MCF 10A (cell line): Measurements from ENCODE around the gene RAB3D. TPM values are rescaled to one million over a fixed set of nuclear protein-coding genes. Genes with fewer than 3 reads are reported as not detected.

Experiments used
- BruUV-seq: library from RNA; stranded (reverse); fragments of 400-500 nt; replicated peaks from 2 replicates; lab custom pipeline; 2021; lab: Mats Ljungman, UMichigan
- CTCF ChIA-PET: fragments of 300-600 bp; sonication (Branson Sonifier 250); formaldehyde crosslinking; extraction: SDS; loops from one replicate; lab custom pipeline; 2021; ENCODE audit warnings: antibody characterized with exemption, inconsistent platforms; lab: Yijun Ruan, JAX
- POLR2A ChIA-PET: fragments of 300-600, 350-650 bp; sonication (Branson Sonifier 250); formaldehyde crosslinking; extraction: SDS; loops from one replicate; lab custom pipeline; 2020; ENCODE audit warnings: antibody characterized with exemption, inconsistent platforms; lab: Yijun Ruan, JAX
- DNase-seq: peaks from one replicate; pipeline ENCODE4 v3.0.0-alpha.2; 2018; ENCODE audit not compliant: unreplicated experiment
- H3K27ac Mint-ChIP-seq: one replicate; pipeline ENCODE4 v1.8.0; 2022; ENCODE audit warnings: mild to moderate bottlenecking, low read depth, mixed read lengths; ENCODE audit not compliant: unreplicated experiment
- H3K27me3 Mint-ChIP-seq: one replicate; pipeline ENCODE4 v1.8.0; 2022; ENCODE audit warnings: mixed read lengths; ENCODE audit not compliant: insufficient read depth, unreplicated experiment
- H3K36me3 Mint-ChIP-seq: one replicate; pipeline ENCODE4 v1.8.0; 2022; ENCODE audit warnings: mild to moderate bottlenecking, moderate library complexity, mixed read lengths; ENCODE audit not compliant: insufficient read depth, unreplicated experiment
- H3K4me1 Mint-ChIP-seq: one replicate; pipeline ENCODE4 v1.8.0; 2022; ENCODE audit warnings: mixed read lengths; ENCODE audit not compliant: insufficient read depth, unreplicated experiment
- H3K4me3 Mint-ChIP-seq: one replicate; pipeline ENCODE4 v1.8.0; 2022; ENCODE audit warnings: mild to moderate bottlenecking, moderate library complexity, mixed read lengths; ENCODE audit not compliant: unreplicated experiment
- H3K9me3 Mint-ChIP-seq: one replicate; pipeline ENCODE4 v1.8.0; 2022; ENCODE audit warnings: mixed read lengths; ENCODE audit not compliant: unreplicated experiment
- CTCF ChIP-seq: fragments of 200-600 bp; IDR thresholded peaks from one replicate; pipeline ENCODE4 v1.8.0; 2022; ENCODE audit warnings: antibody characterized with exemption, mild to moderate bottlenecking; ENCODE audit not compliant: unreplicated experiment
- intact Hi-C: fragments of 100-400 bp; cut with micrococcal nuclease; formaldehyde crosslinking; loops from 2 replicates; pipeline ENCODE4 v1.14.1; 2022
- total RNA-seq: library from RNA; stranded (reverse); gene quantifications from 2 replicates; pipeline ENCODE4 v1.2.3, GENCODE V29; 2022

Gene RAB3D
- total RNA-seq, 1 experiment from 2014 or later, result 46.5 TPM

DNA sequence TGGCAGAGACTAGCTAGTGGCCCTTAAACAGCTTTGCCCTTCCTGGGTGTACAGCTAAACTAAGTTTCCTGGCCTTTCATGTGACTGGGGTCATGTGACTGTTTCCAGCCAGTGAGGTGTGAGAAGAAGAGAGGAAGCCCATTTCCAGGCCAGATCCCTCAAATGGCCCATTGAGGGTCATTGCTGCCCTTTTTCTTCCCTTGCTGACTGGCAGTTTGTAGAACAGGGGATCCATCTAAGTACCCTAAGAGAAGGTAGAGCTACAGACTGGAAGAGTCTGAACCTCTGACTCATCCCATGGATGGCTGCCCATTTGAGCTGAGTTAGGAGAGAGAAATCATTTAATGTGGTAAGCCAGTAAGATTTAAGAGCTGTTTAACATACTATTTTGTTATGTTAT is 37.8 kb upstream of the RAB3D start:
- Mint-ChIP-seq H3K9me3 (no peaks in the 10 kb centered on the region), H3K27ac (peak overlapping the region; percentile 69), H3K36me3 (no peaks in the 10 kb centered on the region), H3K4me3 (peak overlapping the region; percentile 58), H3K27me3 (no peaks in the 10 kb centered on the region), H3K4me1 (peaks cover 35% of the 10 kb centered on the region)
- peak; percentile 90 for DNase-seq
- no TSS peak for BruUV-seq
- no peak for TF ChIP-seq CTCF
- ChIA-PET POLR2A (interaction anchor here (0.6 to 5.6 kb wide), 15 partner anchors 9 to 1345 kb away, joined by 3 to 88 read pairs (median 3); partner anchors contain the start of genes CCDC159, ELOF1, ODAD3 and PRKCSH), CTCF (interaction anchor here (0.5 to 2.0 kb wide), 12 partner anchors 11 to 239 kb away, joined by 3 to 6 read pairs (median 3); partner anchors contain the start of gene RAB3D)
- intact Hi-C loops, result no loop called here

DNA sequence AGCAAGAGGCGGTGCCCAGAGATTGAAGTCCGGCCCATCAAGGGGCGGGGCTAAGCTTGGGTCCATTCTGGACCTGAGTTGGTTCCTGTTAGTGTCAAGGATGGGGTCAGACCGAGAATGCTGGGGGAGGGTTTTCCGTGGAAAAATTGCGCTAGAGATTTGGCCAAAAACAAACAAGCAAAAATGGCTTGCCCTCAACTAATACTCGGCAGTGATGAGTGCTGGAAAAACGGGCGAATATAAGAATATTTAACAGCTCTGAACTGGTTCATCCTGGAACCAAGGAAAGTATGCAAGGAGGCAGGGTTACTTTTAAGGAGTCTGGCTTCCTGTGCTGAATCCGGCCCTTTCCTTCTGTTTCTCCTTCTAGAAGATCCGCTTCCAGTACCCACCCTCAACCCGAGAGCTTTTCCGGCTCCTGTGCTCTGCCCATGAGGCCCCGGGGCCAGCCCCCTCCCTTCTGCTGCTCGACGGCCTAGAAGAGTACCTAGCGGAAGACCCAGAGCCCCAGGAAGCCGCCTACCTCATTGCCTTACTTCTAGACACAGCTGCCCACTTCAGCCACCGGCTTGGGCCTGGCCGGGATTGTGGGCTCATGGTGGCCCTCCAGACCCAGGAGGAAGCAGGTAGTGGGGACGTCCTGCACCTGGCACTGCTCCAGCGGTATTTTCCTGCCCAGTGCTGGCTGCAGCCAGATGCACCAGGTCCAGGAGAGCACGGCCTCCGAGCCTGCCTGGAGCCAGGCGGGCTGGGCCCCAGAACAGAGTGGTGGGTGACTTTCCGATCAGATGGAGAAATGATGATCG is 35.9 kb upstream of the RAB3D start:
- intact Hi-C loops, result loop anchor here (2.0 kb wide), 1 partner anchor 29 kb away; the partner anchor contains the start of genes CCDC159 and TMEM205
- H3K9me3 Mint-ChIP-seq, result no peaks in the 10 kb centered on the region
- no peak overlapping the region for H3K4me3 Mint-ChIP-seq
- ChIA-PET CTCF (interaction anchor here (0.6 to 2.0 kb wide), 8 partner anchors 9 to 1650 kb away, joined by 3 to 6 read pairs (median 4); partner anchors contain the start of genes EPOR and PRKCSH), POLR2A (interaction anchor here (0.6 to 5.6 kb wide), 25 partner anchors 14 to 1794 kb away, joined by 3 to 88 read pairs (median 4); partner anchors contain the start of genes CCDC159, ECSIT, LDLR and ODAD3)
- H3K27me3 Mint-ChIP-seq, result no peaks in the 10 kb centered on the region
- TF ChIP-seq CTCF, result no peak
- H3K4me1 Mint-ChIP-seq, result peaks cover 23% of the 10 kb centered on the region
- no peak overlapping the region for H3K27ac Mint-ChIP-seq
- DNase-seq, result no peak
- BruUV-seq, result TSS peak; percentile 71
- peaks cover 3% of the 10 kb centered on the region for H3K36me3 Mint-ChIP-seq

DNA sequence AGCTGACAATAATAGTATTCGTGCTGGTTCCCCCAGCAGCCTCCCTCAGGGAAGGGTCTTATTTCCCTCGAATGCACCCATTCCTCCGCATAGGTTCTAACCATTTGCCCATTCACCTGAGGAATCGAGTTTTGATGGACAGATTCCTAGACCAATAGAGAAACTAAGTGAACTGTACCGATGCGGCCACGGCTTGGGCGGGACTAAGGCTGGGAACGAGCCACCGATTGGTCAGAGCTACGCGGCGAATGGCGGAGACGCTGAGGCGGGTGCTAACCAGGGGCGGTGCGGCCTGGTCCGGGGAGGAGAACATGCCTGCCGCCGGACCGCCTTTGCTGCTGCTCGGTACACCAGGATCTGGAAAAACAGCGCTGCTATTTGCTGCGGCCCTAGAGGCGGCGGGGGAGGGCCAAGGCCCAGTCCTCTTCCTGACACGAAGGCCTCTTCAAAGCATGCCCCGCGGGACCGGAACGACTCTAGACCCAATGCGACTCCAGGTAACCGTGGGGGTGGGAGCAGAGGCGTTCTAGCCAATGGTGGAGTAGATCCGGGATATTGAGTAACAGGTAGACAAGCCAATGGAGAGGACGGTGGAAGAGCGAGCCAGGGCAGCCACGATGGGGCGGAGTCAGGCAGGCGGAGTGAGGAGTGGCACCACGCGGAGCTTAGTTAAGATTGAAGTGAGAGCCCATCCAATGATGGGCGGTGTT is 35.1 kb upstream of the RAB3D start, which contains the start of gene SWSAP1:
Gene SWSAP1 (plus strand): TSS at position 234 of the 710 bp plus-strand sequence. CDS start 15 bp downstream, at position 249.
- CTCF ChIA-PET, result interaction anchor here (0.7 to 1.2 kb wide), 6 partner anchors 9 to 1191 kb away, joined by 3 to 8 read pairs (median 4); partner anchors contain the start of genes EPOR and PRKCSH
- H3K4me1 Mint-ChIP-seq, result peaks cover 18% of the 10 kb centered on the region
- no peaks in the 10 kb centered on the region for H3K27me3 Mint-ChIP-seq
- no peak for TF ChIP-seq CTCF
- BruUV-seq, result TSS peak; percentile 92
- POLR2A ChIA-PET, result interaction anchor here (0.6 to 5.6 kb wide), 27 partner anchors 9 to 1793 kb away, joined by 3 to 88 read pairs (median 4); partner anchors contain the start of genes CCDC159, ECSIT, ELOF1 and LDLR
- peak; percentile 100 for DNase-seq
- intact Hi-C loops, result loop anchor here (2.0 kb wide), 1 partner anchor 28 kb away; the partner anchor contains the start of genes CCDC159 and TMEM205
- no peak within 1 kb of the TSS for H3K4me3 Mint-ChIP-seq
- H3K9me3 Mint-ChIP-seq, result no peaks in the 10 kb centered on the region
- H3K36me3 Mint-ChIP-seq, result peaks cover 8% of the 10 kb centered on the region
- no peak within 1 kb of the TSS for H3K27ac Mint-ChIP-seq
